GM18873 (cell line): ENCODE results near the gene DGCR8.
"Not testable (repeated sequence)": the region's sequence is repeated elsewhere in the genome, so short reads cannot be mapped to it uniquely, and the experiment has no call there.

ENCODE experiments used
- ATAC-seq: cut with Tn5 transposase; IDR thresholded peaks from one replicate; pipeline ENCODE4 v1.9.1; 2021; ENCODE audit warnings: mild to moderate bottlenecking, moderate library complexity, moderate number of reproducible peaks; ENCODE audit not compliant: unreplicated experiment, low FRiP score

DGCR8 gene

GRCh38 chr22:20149257-20150250, 69.5 kb downstream of the DGCR8 start:
- no peak for ATAC-seq

DNA sequence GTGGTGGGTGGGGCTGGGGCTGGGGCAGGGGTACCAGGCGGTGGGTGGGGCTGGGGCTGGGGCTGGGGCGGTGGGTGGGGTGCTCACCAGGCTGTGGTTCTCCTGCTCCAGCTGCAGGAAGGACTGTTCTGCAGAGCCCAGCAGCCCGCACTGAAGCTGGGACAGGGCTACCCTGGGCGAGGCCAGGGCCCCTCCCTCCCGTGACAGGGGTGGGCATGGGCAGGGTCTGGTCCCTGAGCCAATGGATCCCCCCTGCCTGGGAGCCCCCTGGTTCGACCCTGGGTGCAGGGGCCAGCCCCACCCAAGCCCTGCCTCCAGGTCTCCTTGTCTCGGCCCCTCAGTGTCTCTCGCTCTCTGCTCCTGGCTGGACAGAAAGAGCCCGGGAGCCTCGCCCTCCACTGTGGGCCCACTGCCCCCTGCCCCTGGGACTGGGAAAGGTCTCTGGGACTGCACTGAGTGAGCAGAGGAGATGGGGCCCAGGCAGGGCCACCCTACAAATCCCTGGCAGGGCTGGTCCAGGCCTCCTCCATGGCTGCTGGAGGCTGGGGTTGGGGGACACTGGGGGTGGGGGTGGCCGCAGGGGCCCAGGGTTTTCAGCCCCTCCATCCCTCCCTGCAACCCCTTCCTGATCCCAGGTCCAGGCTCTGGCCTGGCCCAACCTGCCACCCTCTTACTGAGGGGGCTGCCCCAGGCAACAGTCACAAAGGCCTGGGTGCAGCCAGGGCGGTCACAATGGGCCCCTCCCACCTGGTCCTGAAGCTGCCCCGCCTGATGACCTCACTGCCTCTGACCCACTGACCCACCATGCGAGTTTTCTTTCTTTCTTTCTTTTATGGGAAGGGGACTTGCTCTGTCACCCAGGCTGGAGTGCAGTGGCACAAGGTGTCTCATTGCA, 70.6 kb downstream of the DGCR8 start, which contains the start of gene CCDC188:
CCDC188 (minus strand) TSS at position 675 of the 895 bp plus-strand sequence; CDS start at position 606, 69 bp downstream.
- ATAC-seq = no peak

GRCh38 chr22:20151276-20151588, 71.2 kb downstream of the DGCR8 start:
- ATAC-seq = no peak

GRCh38 chr22:20152464-20152890, 72.4 kb downstream of the DGCR8 start:
- no peak for ATAC-seq

GRCh38 chr22:20153945-20154344, 73.9 kb downstream of the DGCR8 start:
- ATAC-seq = no peak

- ATAC-seq = no peak
Observed at GRCh38 chr22:20154602-20155187, 74.7 kb downstream of the DGCR8 start.

DNA sequence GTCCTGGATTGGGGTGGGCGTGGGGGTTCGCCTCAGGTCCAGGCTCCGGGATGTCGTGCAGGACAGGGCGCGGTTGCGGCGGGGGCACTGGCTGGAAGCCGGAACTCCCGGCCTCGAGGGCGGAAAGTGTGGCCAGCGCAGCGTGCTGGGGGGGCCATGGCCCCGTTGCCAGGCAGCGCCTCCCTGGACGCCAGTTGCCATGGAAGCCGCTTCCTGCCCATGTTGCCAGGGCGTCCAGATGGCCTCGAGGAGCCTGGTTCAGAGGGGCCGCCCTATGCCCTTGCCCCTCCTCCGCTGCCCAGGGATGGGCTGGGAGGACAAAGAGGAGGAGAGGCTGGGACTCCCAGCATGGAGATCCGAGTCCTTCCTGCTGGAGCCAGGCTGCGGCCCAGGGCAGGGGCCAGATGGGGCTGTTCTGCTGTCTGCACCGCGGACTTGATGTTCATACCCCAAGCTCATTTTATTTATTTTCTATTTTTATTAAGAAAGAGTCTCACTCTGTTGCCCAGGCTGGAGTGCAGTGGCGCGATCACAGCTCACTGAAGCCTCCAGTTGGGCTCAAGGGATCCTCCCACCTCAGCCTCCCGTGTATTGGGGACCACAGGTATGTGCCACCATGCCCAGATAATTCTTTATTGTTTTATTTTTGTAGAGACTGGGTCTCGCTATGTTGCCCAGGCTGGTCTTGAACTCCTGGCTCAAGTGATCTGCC, 75.4 kb downstream of the DGCR8 start:
- no peak for ATAC-seq

GRCh38 chr22:20156042-20156389, 76.0 kb downstream of the DGCR8 start:
- no peak for ATAC-seq

DNA sequence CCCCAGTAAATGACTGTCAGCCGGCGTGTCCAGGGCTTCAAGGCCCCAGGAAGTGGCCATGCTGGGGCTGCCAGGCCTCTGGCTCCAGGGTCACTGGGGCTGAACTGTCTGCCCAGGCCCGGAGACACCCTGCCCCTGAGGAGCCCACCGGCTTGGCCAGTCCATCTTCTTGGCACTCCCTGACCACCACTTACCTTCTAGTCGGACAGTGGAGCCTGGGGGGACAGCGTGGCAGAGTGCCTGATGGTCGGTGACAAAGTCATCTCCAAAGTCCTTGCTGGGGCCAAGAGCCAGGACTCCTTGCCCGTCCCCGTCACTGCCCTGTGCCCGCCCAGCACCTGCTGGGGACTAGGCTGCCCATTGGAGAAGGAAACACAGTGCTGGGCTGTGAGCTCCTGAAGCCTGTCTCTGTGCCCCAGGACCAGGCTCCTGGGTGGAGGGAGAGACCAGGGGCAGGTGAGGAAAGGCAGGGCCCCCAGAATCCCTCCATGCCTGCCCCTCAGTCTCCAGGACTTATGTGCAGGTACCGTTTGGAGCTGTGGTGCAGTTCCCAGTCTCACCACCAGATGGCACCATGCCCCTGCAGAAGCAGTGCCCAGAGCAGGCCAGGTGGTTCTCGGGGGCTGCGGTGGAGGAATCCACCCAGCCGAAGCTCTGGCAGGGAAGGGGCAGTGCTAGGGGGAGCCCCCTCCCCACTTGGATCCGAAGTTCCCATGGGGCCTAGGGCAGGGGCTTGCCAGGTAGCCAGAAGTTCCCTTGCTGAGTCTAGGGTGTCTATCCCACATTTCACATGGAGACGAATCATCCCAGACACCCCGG, 76.8 kb downstream of the DGCR8 start:
- no peak for ATAC-seq

GRCh38 chr22:20157430-20158183, 77.6 kb downstream of the DGCR8 start:
- no peak for ATAC-seq

- ATAC-seq = no peak
Observed at GRCh38 chr22:20158391-20159036, 78.5 kb downstream of the DGCR8 start.

DNA sequence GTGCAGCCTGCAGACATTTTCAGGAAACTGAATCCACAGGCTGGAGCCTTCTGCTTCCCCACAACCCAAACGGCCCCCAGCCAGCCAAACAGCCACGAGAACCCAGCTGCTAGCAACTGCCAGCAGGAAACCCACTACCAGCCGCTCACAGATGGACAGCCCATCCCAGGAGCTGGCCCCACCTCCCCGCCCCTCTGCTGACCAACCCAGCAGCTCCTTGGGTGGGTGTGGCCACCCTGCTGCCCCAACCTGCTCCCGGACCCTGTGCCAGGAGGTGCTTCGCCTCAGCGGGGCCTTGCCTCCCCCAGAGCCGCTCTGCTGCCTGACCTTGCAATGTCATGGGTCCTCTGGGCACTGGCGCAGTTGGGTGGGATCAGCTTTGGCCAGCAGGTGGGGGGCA, 79.0 kb downstream of the DGCR8 start:
- no peak for ATAC-seq

GRCh38 chr22:20159531-20159930, 79.5 kb downstream of the DGCR8 start:
- ATAC-seq = not testable (repeated sequence)

DNA sequence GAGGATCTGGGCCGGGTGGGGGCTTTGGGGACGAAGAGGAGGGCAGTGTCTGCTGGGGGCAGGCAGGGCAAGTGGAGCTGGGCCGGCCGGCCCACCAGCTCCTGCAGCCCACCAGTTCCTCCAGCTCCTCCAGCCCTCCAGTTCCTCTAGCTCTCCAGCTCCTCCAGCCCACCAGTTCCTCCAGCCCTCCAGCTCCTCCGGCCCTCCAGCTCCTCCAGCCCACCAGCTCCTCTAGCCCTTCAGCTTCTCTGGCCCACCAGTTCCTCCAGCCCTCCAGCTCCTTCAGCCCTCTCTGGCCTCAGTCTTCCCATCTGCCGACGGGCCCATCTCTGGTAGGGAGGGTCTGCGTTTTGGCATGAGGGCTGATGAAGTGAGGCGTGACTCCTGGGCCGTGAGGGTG, 80.0 kb downstream of the DGCR8 start:
- no peak for ATAC-seq
